WTC11 (cell line): ENCODE measurements around the gene UCHL5. TPM values are rescaled to one million over a fixed set of nuclear protein-coding genes. Genes with fewer than 3 reads are reported as not detected.
A peak's percentile ranks its signal among the peaks of the same experiment; 100 is the strongest.

Experiments
- ATAC-seq: fragments of 200-7000 bp; cut with Tn5 transposase; 2 replicates; pipeline ENCODE4 v1.10.0; 2021; ENCODE audit warnings: mild to moderate bottlenecking, moderate library complexity
- CTCF ChIA-PET: fragments of 300-600 bp; sonication (Branson Sonifier 250); formaldehyde crosslinking; loops from one replicate; lab custom pipeline; 2021; ENCODE audit warnings: antibody characterized with exemption; lab: Charles Lee
- POLR2A ChIA-PET: fragments of 350-600 bp; sonication (Branson Sonifier 250); formaldehyde crosslinking; loops from one replicate; lab custom pipeline; 2021; ENCODE audit warnings: antibody characterized with exemption; lab: Charles Lee
- DNase-seq: peaks from one replicate; pipeline ENCODE4 v3.0.0; 2021; ENCODE audit warnings: low spot score
- H3K27ac Mint-ChIP-seq: 2 replicates; pipeline ENCODE4 v1.8.0; 2021; ENCODE audit warnings: mixed read lengths
- H3K27me3 Mint-ChIP-seq: 2 replicates; pipeline ENCODE4 v1.8.0; 2021; ENCODE audit warnings: low read depth, mild to moderate bottlenecking, moderate library complexity, mixed read lengths
- H3K36me3 Mint-ChIP-seq: 2 replicates; pipeline ENCODE4 v1.8.0; 2021; ENCODE audit warnings: mixed read lengths
- H3K4me1 Mint-ChIP-seq: 2 replicates; pipeline ENCODE4 v1.8.0; 2022; ENCODE audit warnings: mixed read lengths
- H3K4me3 Mint-ChIP-seq: 2 replicates; pipeline ENCODE4 v1.8.0; 2021; ENCODE audit warnings: mild to moderate bottlenecking, moderate library complexity, mixed read lengths
- H3K9me3 Mint-ChIP-seq: 2 replicates; pipeline ENCODE4 v1.8.0; 2021; ENCODE audit warnings: mixed read lengths
- CBFB ChIP-seq: sonication (generic); formaldehyde crosslinking; IDR thresholded peaks from 2 replicates; pipeline ENCODE4 v1.8.1; 2022; ENCODE audit warnings: mild to moderate bottlenecking, low read depth, missing genetic modification reagents
- CREB1 ChIP-seq: sonication (generic); formaldehyde crosslinking; IDR thresholded peaks from 2 replicates; pipeline ENCODE4 v1.8.0; 2023; ENCODE audit warnings: mild to moderate bottlenecking, missing genetic modification reagents
- CTCF ChIP-seq: fragments of 200-600 bp; IDR thresholded peaks from 2 replicates; pipeline ENCODE4 v1.8.0; 2022; ENCODE audit warnings: antibody characterized with exemption
- EMX1 ChIP-seq: fragments of 250-450 bp; sonication (Bioruptor Pico); IDR thresholded peaks from 2 replicates; pipeline ENCODE4 v1.8.0; 2021; ENCODE audit warnings: mild to moderate bottlenecking
- ESRRA ChIP-seq: sonication (generic); formaldehyde crosslinking; IDR thresholded peaks from 2 replicates; pipeline ENCODE4 v1.8.1; 2022; ENCODE audit warnings: mild to moderate bottlenecking, missing genetic modification reagents, borderline replicate concordance
- FOXJ3 ChIP-seq: sonication (generic); formaldehyde crosslinking; IDR thresholded peaks from 2 replicates; pipeline ENCODE4 v1.9.0; 2021; ENCODE audit warnings: missing genetic modification reagents, mild to moderate bottlenecking, borderline replicate concordance
- HMGXB4 ChIP-seq: sonication (generic); formaldehyde crosslinking; IDR thresholded peaks from 2 replicates; pipeline ENCODE4 v1.8.1; 2023; ENCODE audit warnings: mild to moderate bottlenecking, moderate library complexity, missing genetic modification reagents
- IRF2 ChIP-seq: sonication (generic); formaldehyde crosslinking; IDR thresholded peaks from 2 replicates; pipeline ENCODE4 v1.8.0; 2022; ENCODE audit warnings: low read depth, missing genetic modification reagents, borderline replicate concordance
- MLX ChIP-seq: sonication (generic); formaldehyde crosslinking; IDR thresholded peaks from 2 replicates; pipeline ENCODE4 v1.8.1; 2023; ENCODE audit warnings: mild to moderate bottlenecking, missing genetic modification reagents, moderate library complexity
- MXD4 ChIP-seq: fragments of 250-450 bp; sonication (Bioruptor Pico); IDR thresholded peaks from 2 replicates; pipeline ENCODE4 v1.8.0; 2021; ENCODE audit warnings: mild to moderate bottlenecking, moderate library complexity, borderline replicate concordance
- MYBL2 ChIP-seq: sonication (generic); formaldehyde crosslinking; IDR thresholded peaks from 2 replicates; pipeline ENCODE4 v1.8.1; 2023; ENCODE audit warnings: mild to moderate bottlenecking, moderate library complexity, missing genetic modification reagents
- ZBTB21 ChIP-seq: sonication (generic); formaldehyde crosslinking; IDR thresholded peaks from 2 replicates; pipeline ENCODE4 v1.8.1; 2023; ENCODE audit warnings: mild to moderate bottlenecking, missing genetic modification reagents, borderline replicate concordance
- ZNF121 ChIP-seq: sonication (generic); formaldehyde crosslinking; IDR thresholded peaks from 2 replicates; pipeline ENCODE4 v1.8.0; 2023; ENCODE audit warnings: missing genetic modification reagents
- total RNA-seq: library from RNA; stranded (reverse); gene quantifications from 3 replicates; pipeline ENCODE4 v1.2.3, GENCODE V29; 2021
- TF ChIP-seq, protein P1 (sequence below): sonication (generic); formaldehyde crosslinking; IDR thresholded peaks from 2 replicates; pipeline ENCODE4 v1.8.0; 2022; ENCODE audit warnings: mild to moderate bottlenecking, missing genetic modification reagents
- TF ChIP-seq, protein P2 (sequence below): sonication (generic); formaldehyde crosslinking; IDR thresholded peaks from 2 replicates; pipeline ENCODE4 v1.8.0; 2023; ENCODE audit warnings: mild to moderate bottlenecking, missing genetic modification reagents
- TF ChIP-seq, protein P3 (sequence below): sonication (generic); formaldehyde crosslinking; IDR thresholded peaks from 2 replicates; pipeline ENCODE4 v1.8.1; 2022; ENCODE audit warnings: low read depth, mild to moderate bottlenecking, moderate library complexity, missing genetic modification reagents, borderline replicate concordance
- TF ChIP-seq, protein P4 (sequence below): sonication (generic); formaldehyde crosslinking; IDR thresholded peaks from 2 replicates; pipeline ENCODE4 v1.8.0; 2022; ENCODE audit warnings: mild to moderate bottlenecking, missing genetic modification reagents

Gene UCHL5
- total RNA-seq, 1 experiment from 2014 or later: 41.5 TPM

DNA sequence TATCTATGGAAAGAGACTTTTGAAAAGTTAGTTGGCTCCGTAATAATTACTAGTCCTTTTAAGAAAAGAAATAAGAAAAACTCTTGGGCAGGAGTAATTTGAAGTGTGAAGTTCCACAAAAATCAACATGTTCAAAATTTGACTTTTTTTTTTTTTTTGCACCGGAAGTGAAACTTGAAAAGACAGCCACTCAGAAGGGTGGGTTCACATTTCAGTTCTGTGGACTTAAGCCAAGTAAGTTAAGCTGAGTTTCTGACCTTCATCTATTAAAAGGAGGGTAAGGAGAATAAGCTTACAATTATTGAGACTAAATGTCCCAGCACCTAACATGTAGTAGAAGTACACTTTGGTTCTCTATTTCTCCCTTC is 11.2 kb upstream of the UCHL5 start:
- ChIA-PET CTCF (interaction anchor here (0.6 to 2.3 kb wide), 13 partner anchors 12 to 350 kb away, joined by 3 to 15 read pairs (median 4); partner anchors contain the start of genes CDC73, GLRX2, RO60 and UCHL5), POLR2A (interaction anchor here (0.6 to 2.1 kb wide), 4 partner anchors 11 to 1349 kb away, joined by 3 to 10 read pairs (median 3); partner anchors contain the start of genes RO60 and UCHL5)
- peaks cover 11% of the 10 kb centered on the region for H3K4me1 Mint-ChIP-seq

GRCh38 chr1:193069748-193070385 is 10.7 kb upstream of the UCHL5 start:
- CTCF ChIA-PET: interaction anchor here (0.7 to 2.3 kb wide), 8 partner anchors 11 to 163 kb away, joined by 4 to 15 read pairs (median 4); partner anchors contain the start of genes CDC73, RO60 and UCHL5
- Mint-ChIP-seq H3K27me3 (no peaks in the 10 kb centered on the region), H3K4me1 (peaks cover 11% of the 10 kb centered on the region), H3K36me3 (peaks cover 4% of the 10 kb centered on the region; the same call in 1 of the 2 replicates), H3K27ac (no peak overlapping the region), H3K4me3 (no peak overlapping the region), H3K9me3 (no peaks in the 10 kb centered on the region)
- POLR2A ChIA-PET: interaction anchor here (0.5 to 2.1 kb wide), 4 partner anchors 10 to 607 kb away, joined by 3 to 10 read pairs (median 4); partner anchors contain the start of genes RO60 and UCHL5
- ATAC-seq (peak; percentile 81), DNase-seq (peak; percentile 21)
- TF ChIP-seq ESRRA (CRISPR knock-in tag) (no peak), CTCF (peak; percentile 17; the same call in 1 of the 2 replicates), ZNF121 (CRISPR knock-in tag) (no peak)
- TF ChIP-seq, protein P1, sequence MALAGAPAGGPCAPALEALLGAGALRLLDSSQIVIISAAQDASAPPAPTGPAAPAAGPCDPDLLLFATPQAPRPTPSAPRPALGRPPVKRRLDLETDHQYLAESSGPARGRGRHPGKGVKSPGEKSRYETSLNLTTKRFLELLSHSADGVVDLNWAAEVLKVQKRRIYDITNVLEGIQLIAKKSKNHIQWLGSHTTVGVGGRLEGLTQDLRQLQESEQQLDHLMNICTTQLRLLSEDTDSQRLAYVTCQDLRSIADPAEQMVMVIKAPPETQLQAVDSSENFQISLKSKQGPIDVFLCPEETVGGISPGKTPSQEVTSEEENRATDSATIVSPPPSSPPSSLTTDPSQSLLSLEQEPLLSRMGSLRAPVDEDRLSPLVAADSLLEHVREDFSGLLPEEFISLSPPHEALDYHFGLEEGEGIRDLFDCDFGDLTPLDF (CRISPR knock-in tag): no peak
- TF ChIP-seq, protein P2, sequence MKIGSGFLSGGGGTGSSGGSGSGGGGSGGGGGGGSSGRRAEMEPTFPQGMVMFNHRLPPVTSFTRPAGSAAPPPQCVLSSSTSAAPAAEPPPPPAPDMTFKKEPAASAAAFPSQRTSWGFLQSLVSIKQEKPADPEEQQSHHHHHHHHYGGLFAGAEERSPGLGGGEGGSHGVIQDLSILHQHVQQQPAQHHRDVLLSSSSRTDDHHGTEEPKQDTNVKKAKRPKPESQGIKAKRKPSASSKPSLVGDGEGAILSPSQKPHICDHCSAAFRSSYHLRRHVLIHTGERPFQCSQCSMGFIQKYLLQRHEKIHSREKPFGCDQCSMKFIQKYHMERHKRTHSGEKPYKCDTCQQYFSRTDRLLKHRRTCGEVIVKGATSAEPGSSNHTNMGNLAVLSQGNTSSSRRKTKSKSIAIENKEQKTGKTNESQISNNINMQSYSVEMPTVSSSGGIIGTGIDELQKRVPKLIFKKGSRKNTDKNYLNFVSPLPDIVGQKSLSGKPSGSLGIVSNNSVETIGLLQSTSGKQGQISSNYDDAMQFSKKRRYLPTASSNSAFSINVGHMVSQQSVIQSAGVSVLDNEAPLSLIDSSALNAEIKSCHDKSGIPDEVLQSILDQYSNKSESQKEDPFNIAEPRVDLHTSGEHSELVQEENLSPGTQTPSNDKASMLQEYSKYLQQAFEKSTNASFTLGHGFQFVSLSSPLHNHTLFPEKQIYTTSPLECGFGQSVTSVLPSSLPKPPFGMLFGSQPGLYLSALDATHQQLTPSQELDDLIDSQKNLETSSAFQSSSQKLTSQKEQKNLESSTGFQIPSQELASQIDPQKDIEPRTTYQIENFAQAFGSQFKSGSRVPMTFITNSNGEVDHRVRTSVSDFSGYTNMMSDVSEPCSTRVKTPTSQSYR: no peak

More for the DNA sequence above, 11.2 kb upstream of the UCHL5 start:
- H3K27me3 Mint-ChIP-seq: no peaks in the 10 kb centered on the region
- ATAC-seq: no peak
- H3K27ac Mint-ChIP-seq: no peak overlapping the region
- DNase-seq: no peak
- no peak overlapping the region for H3K4me3 Mint-ChIP-seq
- peaks cover 4% of the 10 kb centered on the region; the same call in 1 of the 2 replicates for H3K36me3 Mint-ChIP-seq
- TF ChIP-seq CBFB (CRISPR knock-in tag): no peak
- TF ChIP-seq MYBL2: no peak
- TF ChIP-seq ZBTB21 (CRISPR knock-in tag): no peak
- TF ChIP-seq, protein P2: no peak
- no peak for TF ChIP-seq FOXJ3 (CRISPR knock-in tag)
- no peak for TF ChIP-seq MXD4 (CRISPR knock-in tag)
- no peak for TF ChIP-seq IRF2
- TF ChIP-seq, protein P3, sequence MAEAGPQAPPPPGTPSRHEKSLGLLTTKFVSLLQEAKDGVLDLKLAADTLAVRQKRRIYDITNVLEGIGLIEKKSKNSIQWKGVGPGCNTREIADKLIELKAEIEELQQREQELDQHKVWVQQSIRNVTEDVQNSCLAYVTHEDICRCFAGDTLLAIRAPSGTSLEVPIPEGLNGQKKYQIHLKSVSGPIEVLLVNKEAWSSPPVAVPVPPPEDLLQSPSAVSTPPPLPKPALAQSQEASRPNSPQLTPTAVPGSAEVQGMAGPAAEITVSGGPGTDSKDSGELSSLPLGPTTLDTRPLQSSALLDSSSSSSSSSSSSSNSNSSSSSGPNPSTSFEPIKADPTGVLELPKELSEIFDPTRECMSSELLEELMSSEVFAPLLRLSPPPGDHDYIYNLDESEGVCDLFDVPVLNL (CRISPR knock-in tag): no peak
- no peak for TF ChIP-seq EMX1 (CRISPR knock-in tag)
- TF ChIP-seq HMGXB4 (CRISPR knock-in tag): no peak
- TF ChIP-seq, protein P4, sequence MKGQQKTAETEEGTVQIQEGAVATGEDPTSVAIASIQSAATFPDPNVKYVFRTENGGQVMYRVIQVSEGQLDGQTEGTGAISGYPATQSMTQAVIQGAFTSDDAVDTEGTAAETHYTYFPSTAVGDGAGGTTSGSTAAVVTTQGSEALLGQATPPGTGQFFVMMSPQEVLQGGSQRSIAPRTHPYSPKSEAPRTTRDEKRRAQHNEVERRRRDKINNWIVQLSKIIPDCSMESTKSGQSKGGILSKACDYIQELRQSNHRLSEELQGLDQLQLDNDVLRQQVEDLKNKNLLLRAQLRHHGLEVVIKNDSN (CRISPR knock-in tag): no peak
- no peak for TF ChIP-seq MLX
- no peak for TF ChIP-seq CREB1 (CRISPR knock-in tag)
- no peaks in the 10 kb centered on the region for H3K9me3 Mint-ChIP-seq
